HepG2 (cell line): ENCODE results near the gene MSL3B.
A peak's percentile ranks its signal among the peaks of the same experiment; 100 is the strongest.

Source experiments
- ATAC-seq: fragments of 200-7000 bp; cut with Tn5 transposase; 3 replicates; pipeline ENCODE4 v1.9.1; 2020; ENCODE audit warnings: mild to moderate bottlenecking, moderate library complexity
- BruUV-seq: library from RNA; stranded (reverse); fragments of 400-500 nt; replicated peaks from 2 replicates; lab custom pipeline; 2021; lab: Mats Ljungman, UMichigan
- CTCF ChIA-PET: fragments of 300-600 bp; formaldehyde crosslinking; extraction: SDS; loops from one replicate; lab custom pipeline; 2021; ENCODE audit warnings: low total read pairs, inconsistent platforms, low intra/inter-chr PET ratio; lab: Yijun Ruan, JAX
- POLR2A ChIA-PET: fragments of 350-600 bp; sonication (Branson Sonifier 250); formaldehyde crosslinking; loops from one replicate; lab custom pipeline; 2020; ENCODE audit warnings: antibody characterized with exemption, inconsistent platforms; lab: Yijun Ruan, JAX
- DNase-seq: peaks from one replicate; pipeline ENCODE4 v3.0.0-alpha.2; 2015; ENCODE audit warnings: low spot score
- FAIRE-seq: peaks from 3 replicates; lab custom pipeline; 2011; peaks lifted over from hg19 to GRCh38; lab: Jason Lieb, UNC
- H2AFZ ChIP-seq: one replicate; pipeline ENCODE4 v1.6.1; 2011; ENCODE audit warnings: low read length, inconsistent platforms
- H3K27ac ChIP-seq: fragments of 300-600 bp; 3 replicates; pipeline ENCODE4 v1.8.0; 2011; ENCODE audit warnings: mixed run types, mild to moderate bottlenecking, mixed read lengths, low read length, inconsistent platforms; ENCODE audit not compliant: insufficient read depth; ENCODE audit errors: extremely low read length
- H3K27me3 ChIP-seq, 2 experiments: fragments of 200-600 bp in 1 of 2; 2 replicates in 1 of 2; 3 replicates in 1 of 2; pipeline versions ENCODE4 v1.6.0 to v1.8.0; 2011; ENCODE audit warnings: low read length in 2 of 2, mild to moderate bottlenecking in 2 of 2, moderate library complexity in 2 of 2, inconsistent platforms in 1 of 2; ENCODE audit not compliant: insufficient read depth in 2 of 2, control insufficient read depth in 1 of 2
- H3K36me3 ChIP-seq, 2 experiments: fragments of 200-600 bp in 1 of 2; replicated peaks in 1 of 2; 2 replicates in 1 of 2; 3 replicates in 1 of 2; pipeline versions ENCODE4 v1.5.1 to v1.8.0; 2011; ENCODE audit warnings: low read length in 2 of 2, inconsistent platforms in 1 of 2; ENCODE audit not compliant: insufficient read depth in 2 of 2, control insufficient read depth in 1 of 2
- H3K4me1 ChIP-seq: 2 replicates; pipeline ENCODE4 v1.5.1; 2012; ENCODE audit warnings: low read length, inconsistent platforms; ENCODE audit not compliant: insufficient read depth
- H3K4me2 ChIP-seq: 2 replicates; pipeline ENCODE4 v1.6.0; 2011; ENCODE audit warnings: low read depth, low read length, inconsistent platforms
- H3K4me3 ChIP-seq, 3 experiments: fragments of 200-600 bp in 1 of 3; sonication (generic), shearing (Covaris generic) in 1 of 3; replicated peaks in 1 of 3; 2 replicates each; pipeline ENCODE4 v1.5.1; 2011 to 2016; ENCODE audit warnings: low read length in 3 of 3, inconsistent platforms in 2 of 3, low read depth in 2 of 3, mild to moderate bottlenecking in 2 of 3, control low read depth in 1 of 3, mixed read lengths in 1 of 3; ENCODE audit not compliant: insufficient read depth in 1 of 3
- H3K79me2 ChIP-seq: one replicate; pipeline ENCODE4 v1.6.1; 2011; ENCODE audit warnings: low read length, inconsistent platforms; ENCODE audit not compliant: insufficient read depth
- H3K9ac ChIP-seq: 2 replicates; pipeline ENCODE4 v1.6.0; 2011; ENCODE audit warnings: mild to moderate bottlenecking, low read depth, low read length, inconsistent platforms; ENCODE audit not compliant: insufficient read depth
- H3K9me3 ChIP-seq: 2 replicates; pipeline ENCODE4 v1.5.1; 2012; ENCODE audit warnings: mild to moderate bottlenecking, low read length
- H4K20me1 ChIP-seq: 2 replicates; pipeline ENCODE4 v1.6.0; 2011; ENCODE audit warnings: inconsistent platforms, mild to moderate bottlenecking, low read length, moderate library complexity; ENCODE audit not compliant: insufficient read depth
- ATF1 ChIP-seq: IDR thresholded peaks from 2 replicates; pipeline ENCODE4 v1.6.1; 2016; ENCODE audit warnings: mild to moderate bottlenecking, control low read depth
- CBX5 ChIP-seq: sonication (generic); formaldehyde crosslinking; IDR thresholded peaks from 2 replicates; pipeline ENCODE4 v1.4.0; 2020; ENCODE audit warnings: missing genetic modification reagents, borderline replicate concordance
- CTCF ChIP-seq: sonication (generic); formaldehyde crosslinking; IDR thresholded peaks from 2 replicates; pipeline ENCODE4 v1.5.0; 2020; ENCODE audit warnings: mild to moderate bottlenecking, missing genetic modification reagents, moderate library complexity
- PITX1 ChIP-seq: sonication (generic); formaldehyde crosslinking; IDR thresholded peaks from 2 replicates; pipeline ENCODE4 v1.5.1; 2020; ENCODE audit warnings: mild to moderate bottlenecking, missing genetic modification reagents
- REST ChIP-seq, 2 experiments: IDR thresholded peaks; 2 replicates each; pipeline ENCODE4 v1.6.1; 2011 to 2012; ENCODE audit warnings: low read length in 2 of 2, borderline replicate concordance in 1 of 2, low read depth in 1 of 2, mild to moderate bottlenecking in 1 of 2, moderate library complexity in 1 of 2
- RFX5 ChIP-seq: IDR thresholded peaks from 2 replicates; pipeline ENCODE4 v1.6.1; 2011; ENCODE audit warnings: low read depth, low read length, improper control_type of control experiment
- ZBTB10 ChIP-seq: sonication (generic); formaldehyde crosslinking; IDR thresholded peaks from 2 replicates; pipeline ENCODE4 v1.4.0; 2020; ENCODE audit warnings: missing genetic modification reagents, borderline replicate concordance
- ZBTB44 ChIP-seq: sonication (generic); formaldehyde crosslinking; IDR thresholded peaks from 2 replicates; pipeline ENCODE4 v1.4.0; 2020; ENCODE audit warnings: missing genetic modification reagents
- ZNF362 ChIP-seq: sonication (generic); formaldehyde crosslinking; IDR thresholded peaks from 2 replicates; pipeline ENCODE4 v1.4.0; 2020; ENCODE audit warnings: missing genetic modification reagents, mild to moderate bottlenecking, borderline replicate concordance
- WGBS: methylation state at CpG from one replicate; pipeline ENCODE4 v1.1.6; 2017; ENCODE audit warnings: low lambda C conversion rate; 5-methylcytosine and 5-hydroxymethylcytosine counted together
- in situ Hi-C: cut with HindIII; loops from 2 replicates; pipeline ENCODE4 v1.10.0; 2017; ENCODE audit warnings: low pct_unique_long_range_greater_than_20kb; ENCODE audit not compliant: extremely low pct_ligation_motif_present
- intact Hi-C: fragments of 100-400 bp; cut with micrococcal nuclease; formaldehyde crosslinking; loops from one replicate; pipeline ENCODE4 v1.10.0; 2022; ENCODE audit not compliant: unreplicated experiment

The MSL3B gene

GRCh38 chr2:233915128-233915527, 46.9 kb upstream of the MSL3B start:
- 0% methylated on average over 2 of the region's 2 CpGs for WGBS
- in situ Hi-C loops (no loop called here), intact Hi-C loops (no loop called here)
- H4K20me1 ChIP-seq: no peaks in the 10 kb centered on the region
- no peaks in the 10 kb centered on the region for H3K4me1 ChIP-seq
- DNase-seq: no peak
- no peaks in the 10 kb centered on the region for H3K27me3 ChIP-seq
- H3K79me2 ChIP-seq: no peaks in the 10 kb centered on the region
- H3K36me3 ChIP-seq: no peaks in the 10 kb centered on the region
- ChIA-PET CTCF (no interaction called here), POLR2A (no interaction called here)
- H2AFZ ChIP-seq: no peak overlapping the region
- FAIRE-seq: peak; percentile 37
- H3K27ac ChIP-seq: no peak overlapping the region
- H3K9ac ChIP-seq: no peak overlapping the region
- no peak for ATAC-seq
- no peaks in the 10 kb centered on the region for H3K9me3 ChIP-seq
- H3K4me2 ChIP-seq: no peak overlapping the region
- no TSS peak for BruUV-seq
- H3K4me3 ChIP-seq: no peak overlapping the region
- TF ChIP-seq CBX5 (CRISPR knock-in tag) (no peak), ZBTB44 (CRISPR knock-in tag) (no peak), ATF1 (CRISPR knock-in tag) (no peak), ZBTB10 (CRISPR knock-in tag) (no peak), CTCF (peak; percentile 22), ZNF362 (CRISPR knock-in tag) (peak; percentile 18; the same call in 1 of the 2 replicates), PITX1 (CRISPR knock-in tag) (no peak), REST (IDR thresholded peaks at IDR 0.05; ENCODE audit: borderline replicate concordance in 1 of 2, low read depth in 1 of 2, low read length in 2 of 2) (0 out of 4 replicates have a peak, but pooled peaks of 1 of the 2 experiments have one; percentile 18), RFX5 (no peak)
